AG09309 (cell line): ENCODE measurements around the gene NANS.
A peak's percentile ranks its signal among the peaks of the same experiment; 100 is the strongest.

ENCODE experiments used
- DNase-seq: peaks from one replicate; pipeline ENCODE4 v3.0.0-alpha.2; 2010; ENCODE audit warnings: low read depth
- H3K4me3 ChIP-seq: 2 replicates; pipeline ENCODE4 v1.5.1; 2011; ENCODE audit warnings: mild to moderate bottlenecking, low read depth, low read length, moderate library complexity; ENCODE audit not compliant: control insufficient read depth
- CTCF ChIP-seq: IDR thresholded peaks from 2 replicates; pipeline ENCODE4 v1.5.1; 2011; ENCODE audit warnings: mild to moderate bottlenecking, low read depth, low read length, inconsistent platforms; ENCODE audit not compliant: insufficient read depth, control insufficient read depth; ENCODE audit errors: missing control alignments

Gene NANS

GRCh38 chr9:98021306-98022040, 35.1 kb upstream of the NANS start:
- H3K4me3 ChIP-seq, result no peak overlapping the region
- TF ChIP-seq CTCF, result no peak
- DNase-seq, result no peak

GRCh38 chr9:98022447-98022846, 34.1 kb upstream of the NANS start:
- no peak for TF ChIP-seq CTCF
- H3K4me3 ChIP-seq, result no peak overlapping the region
- DNase-seq, result no peak

- TF ChIP-seq CTCF, result no peak
Observed at GRCh38 chr9:98024702-98025101, 31.8 kb upstream of the NANS start.

GRCh38 chr9:98031169-98031568, 25.4 kb upstream of the NANS start:
- no peak for DNase-seq
- no peak overlapping the region for H3K4me3 ChIP-seq
- TF ChIP-seq CTCF, result no peak

More at GRCh38 chr9:98024702-98025101, 31.8 kb upstream of the NANS start:
- DNase-seq, result no peak
- H3K4me3 ChIP-seq, result no peak overlapping the region

- TF ChIP-seq CTCF, result no peak
- DNase-seq, result no peak
- H3K4me3 ChIP-seq, result no peak overlapping the region
Observed at GRCh38 chr9:98031935-98032334, 24.6 kb upstream of the NANS start.

- peak; percentile 77 for TF ChIP-seq CTCF
- DNase-seq, result no peak
- H3K4me3 ChIP-seq, result no peak overlapping the region
Observed at GRCh38 chr9:98034593-98035546, 21.7 kb upstream of the NANS start.
